Coronary artery (tissue), 2 donors: ENCODE measurements around the gene GLI2.
A peak's percentile ranks its signal among the peaks of the same experiment; 100 is the strongest.

Source experiments
- DNase-seq: peaks from one replicate; pipeline ENCODE4 v3.0.0-alpha.2; 2017; ENCODE audit warnings: low spot score
- H3K27ac ChIP-seq, 2 donors: fragments of 200-600 bp; sonication (generic); one replicate each; pipeline ENCODE4 v1.5.1; 2016 to 2019
- H3K4me3 ChIP-seq: fragments of 200-600 bp; sonication (generic); 2 replicates; pipeline ENCODE4 v1.5.1; 2016; ENCODE audit warnings: mild to moderate bottlenecking, moderate library complexity
- CTCF ChIP-seq: fragments of 200-600 bp; sonication (generic); IDR thresholded peaks from one replicate; pipeline ENCODE4 v1.5.1; 2019; ENCODE audit warnings: antibody characterized with exemption

Gene GLI2

GRCh38 chr2:120720231-120720630 is 15.4 kb upstream of the GLI2 start:
- no peak overlapping the region for H3K4me3 ChIP-seq
- H3K27ac ChIP-seq = no peak overlapping the region
- DNase-seq = no peak
- TF ChIP-seq CTCF = no peak

GRCh38 chr2:120720746-120721375 is 14.8 kb upstream of the GLI2 start:
- DNase-seq = no peak
- no peak for TF ChIP-seq CTCF
- no peak overlapping the region for H3K4me3 ChIP-seq
- no peak overlapping the region for H3K27ac ChIP-seq

GRCh38 chr2:120722246-120722567 is 13.5 kb upstream of the GLI2 start:
- TF ChIP-seq CTCF = no peak
- Histone ChIP-seq H3K27ac (no peak overlapping the region), H3K4me3 (no peak overlapping the region)
- no peak for DNase-seq

- H3K27ac ChIP-seq = peak overlapping the region in 1 of 2 donors; percentile 32
- no peak for TF ChIP-seq CTCF
- H3K4me3 ChIP-seq = no peak overlapping the region
- no peak for DNase-seq
These were observed 12.9 kb upstream of the GLI2 start for GRCh38 chr2:120722568-120723421.

- DNase-seq = no peak
- H3K4me3 ChIP-seq = no peak overlapping the region
- TF ChIP-seq CTCF = no peak
- H3K27ac ChIP-seq = no peak overlapping the region
These were observed 9.4 kb upstream of the GLI2 start for GRCh38 chr2:120726245-120726644.

- TF ChIP-seq CTCF = no peak
- DNase-seq = peak; percentile 19
- Histone ChIP-seq H3K27ac (peak overlapping the region in 1 of 2 donors; percentile 6), H3K4me3 (no peak overlapping the region)
These were observed 6.0 kb upstream of the GLI2 start for GRCh38 chr2:120729406-120730399.
